ENCODE data around the gene STPG1.

STPG1 gene

DNA sequence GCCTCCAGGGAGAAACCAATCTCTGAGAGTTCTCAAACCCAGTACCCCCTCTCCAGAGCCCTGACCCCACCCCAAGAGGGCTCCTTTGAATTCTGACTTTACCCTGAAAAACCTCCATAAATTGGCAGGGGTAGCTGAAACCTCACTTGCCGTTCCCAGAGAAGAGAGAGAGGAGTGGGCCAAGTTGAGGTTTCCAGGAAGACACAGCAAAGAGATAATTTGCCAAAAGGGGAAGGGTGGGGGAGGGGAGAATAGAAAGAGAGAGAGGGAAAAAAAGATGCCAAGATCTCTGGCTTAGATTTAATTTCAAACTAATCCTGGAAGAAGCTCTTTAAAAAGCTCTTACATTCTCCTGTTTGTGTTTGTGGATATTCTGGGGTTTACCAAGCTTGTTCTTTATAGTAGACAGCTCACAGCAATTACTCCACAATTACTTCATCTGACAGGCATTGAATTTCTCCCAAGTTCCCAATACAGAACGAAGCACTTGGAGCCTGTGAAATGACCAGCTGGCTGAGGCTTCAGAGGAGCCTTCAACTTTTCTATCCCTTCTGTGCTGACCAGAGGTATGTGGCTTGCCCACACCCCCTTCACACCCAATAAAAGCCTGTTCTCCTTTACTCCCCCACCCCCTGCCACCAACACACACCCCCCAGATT is 95.5 kb downstream of the STPG1 start:
- DNase-seq (ENCODE audit: low read depth), result no peak

DNA sequence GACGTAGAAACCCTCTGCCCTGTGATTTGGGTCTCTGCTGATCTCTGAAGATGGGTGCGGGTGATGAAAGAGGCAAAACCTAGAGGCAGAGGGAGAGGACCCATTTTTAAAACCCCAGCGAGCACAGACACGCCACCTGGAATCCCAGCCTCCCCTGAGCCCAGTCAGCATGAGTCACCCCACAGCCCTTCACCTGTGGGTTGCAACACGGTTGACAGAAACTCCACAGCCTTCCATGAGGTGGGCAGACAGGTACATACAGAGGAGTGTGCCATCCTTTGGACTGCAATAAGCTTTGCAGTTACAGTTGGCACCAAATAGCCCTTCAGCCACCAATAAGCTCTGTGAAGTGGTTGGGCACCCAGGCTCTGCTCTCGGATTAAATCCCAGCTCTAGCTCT is 96.5 kb downstream of the STPG1 start:
- no peak for DNase-seq (ENCODE audit: low read depth)

DNA sequence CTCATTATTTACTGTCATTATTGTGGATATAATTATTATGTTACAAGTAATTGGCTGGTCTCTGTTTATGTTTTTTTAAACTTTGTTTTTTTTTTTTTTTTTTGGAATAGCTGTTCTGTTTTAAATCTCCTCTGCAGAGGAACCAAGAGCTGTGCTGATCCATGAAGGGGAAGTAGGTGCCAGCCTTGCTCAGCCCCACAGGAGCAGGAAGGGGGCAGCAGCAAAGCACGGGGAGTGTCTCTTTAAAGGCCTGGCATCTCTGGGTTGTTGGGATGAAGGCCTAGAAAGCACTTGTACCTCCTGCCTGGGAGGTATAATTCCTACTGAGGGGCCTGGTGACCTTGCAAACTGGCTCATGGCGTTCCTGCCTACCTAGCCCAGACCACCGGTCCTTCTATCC is 96.9 kb downstream of the STPG1 start:
- no peak for DNase-seq (ENCODE audit: low read depth)

DNA sequence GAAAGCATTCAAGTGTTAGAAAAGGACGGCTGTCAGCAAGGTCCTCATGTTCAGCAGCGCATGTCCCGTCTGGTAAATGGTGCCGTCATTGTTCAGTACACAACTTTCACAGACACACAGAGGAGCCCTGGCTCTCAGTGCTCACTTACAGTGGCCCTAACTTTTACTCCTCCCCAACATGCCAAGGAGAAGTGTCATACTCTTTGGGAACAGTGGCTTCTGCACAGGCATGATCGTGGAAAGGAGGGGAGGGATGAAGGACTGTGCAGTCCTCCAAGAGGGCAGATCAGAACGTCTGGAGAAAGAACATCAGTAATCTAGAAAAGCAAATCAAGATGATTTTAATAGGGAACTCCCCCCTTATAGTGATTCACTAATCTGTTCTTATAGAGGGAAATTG is 98.2 kb downstream of the STPG1 start:
- DNase-seq (ENCODE audit: low read depth), result no peak

DNA sequence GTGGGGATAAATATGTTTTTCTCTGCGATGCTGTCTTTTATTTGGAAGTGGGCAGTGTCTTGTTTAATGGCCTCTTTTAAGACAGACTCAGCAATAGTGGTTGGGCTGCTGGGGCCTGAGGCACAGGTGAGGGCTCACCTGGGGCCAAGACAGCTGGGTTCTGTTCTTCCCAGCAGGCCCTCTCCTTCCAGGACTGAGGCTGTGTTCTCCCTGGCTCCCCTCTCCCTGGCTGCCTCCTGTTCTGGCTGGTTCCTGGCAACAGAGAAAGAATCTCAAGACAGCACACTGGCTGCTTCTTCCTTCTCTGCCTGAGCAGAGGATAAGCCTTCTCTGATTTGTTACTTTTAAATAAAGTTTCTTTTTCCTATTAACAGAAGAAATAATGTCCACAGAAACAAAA is 101.8 kb downstream of the STPG1 start:
- DNase-seq (ENCODE audit: low read depth), result no peak

DNA sequence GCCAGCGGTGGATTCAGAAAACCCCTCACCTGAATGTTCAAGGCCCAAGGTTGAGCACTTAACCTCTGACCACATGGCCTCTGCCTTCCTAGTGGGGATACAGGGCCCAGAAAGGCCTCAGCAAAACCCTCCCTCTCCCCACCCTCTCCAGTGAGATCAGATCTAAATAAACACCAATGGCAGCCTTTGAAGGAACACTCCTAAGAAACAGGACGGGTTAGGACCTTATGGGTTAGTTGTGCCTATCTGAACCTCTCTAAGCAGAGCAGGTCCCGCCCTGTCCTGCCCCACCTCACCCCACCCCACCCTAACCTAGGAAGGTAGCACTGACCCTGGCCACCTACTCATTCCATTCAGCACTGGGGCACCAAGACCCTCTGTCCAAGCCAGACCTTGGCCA is 102.3 kb downstream of the STPG1 start:
- DNase-seq (ENCODE audit: low read depth), result no peak

DNA sequence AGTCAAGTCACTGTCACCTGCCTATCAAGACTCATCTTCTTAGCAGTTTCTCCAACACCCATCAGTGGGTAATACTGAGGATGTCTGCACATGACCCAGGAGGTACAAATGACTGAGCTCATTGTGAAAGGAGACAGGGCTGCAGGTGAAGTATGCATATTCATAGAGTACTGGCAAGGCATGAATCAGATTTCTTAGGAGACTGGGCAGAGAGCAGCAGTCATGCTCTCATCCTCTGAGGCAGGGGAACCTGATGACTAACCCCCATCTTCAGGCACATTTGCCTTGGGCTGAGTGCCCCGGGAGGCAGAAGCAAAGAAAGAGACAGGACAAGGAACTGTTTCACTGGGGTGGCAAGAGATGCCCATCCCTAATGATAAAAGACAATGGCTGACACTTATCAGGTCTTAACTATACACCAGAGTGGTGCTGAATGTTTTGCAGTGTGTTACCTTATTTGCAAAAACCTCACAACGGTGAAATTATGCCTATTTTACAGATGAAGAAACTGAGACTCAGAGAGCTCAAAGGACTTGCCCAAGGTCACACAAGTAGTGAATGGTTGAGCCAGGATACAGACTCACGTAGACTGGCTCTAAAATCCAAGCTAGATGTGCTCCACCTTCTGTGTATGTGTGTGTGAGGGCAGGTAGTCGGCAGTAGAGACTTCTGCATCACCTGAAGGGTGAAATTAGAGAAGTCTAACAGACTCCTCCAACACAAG is 103.7 kb downstream of the STPG1 start:
- no peak for DNase-seq (ENCODE audit: low read depth)

DNA sequence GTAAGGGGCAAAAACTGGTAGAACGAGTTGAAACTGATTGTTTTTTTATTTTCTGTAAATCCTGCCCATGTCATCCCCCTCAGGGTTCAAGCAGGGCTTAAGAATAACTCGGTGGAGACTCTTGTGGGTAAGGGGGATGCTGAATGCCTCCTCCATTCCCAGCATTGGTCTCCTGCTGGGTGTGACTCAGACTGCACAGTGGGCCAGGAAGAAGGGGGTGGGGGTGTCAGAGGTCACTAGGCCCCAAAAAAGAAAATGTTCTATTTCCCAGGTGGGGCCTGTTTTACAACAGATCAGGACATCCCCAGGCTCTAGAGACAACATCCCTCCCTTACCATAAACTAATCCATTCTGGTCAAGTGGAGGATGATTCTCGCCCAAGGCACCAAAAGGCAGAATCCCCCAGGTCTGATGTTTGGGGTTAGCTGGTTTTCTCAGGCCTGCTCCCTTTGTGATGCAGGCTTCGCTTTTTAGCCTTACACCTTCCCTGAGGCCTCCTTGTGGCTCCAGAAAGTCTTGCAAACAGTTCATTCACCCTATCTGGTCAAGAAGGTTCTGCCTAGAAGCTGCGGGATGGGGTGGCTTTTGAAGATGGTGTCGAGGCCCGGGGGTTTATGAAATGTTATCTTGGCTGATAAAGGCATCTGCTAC is 105.1 kb downstream of the STPG1 start:
- no peak for DNase-seq (ENCODE audit: low read depth)
